GM19372 (cell line): Measurements from ENCODE around the gene SNW1.
"Not testable (repeated sequence)": the region's sequence is repeated elsewhere in the genome, so short reads cannot be mapped to it uniquely, and the experiment has no call there.

Experiments used
- ATAC-seq: cut with Tn5 transposase; IDR thresholded peaks from one replicate; pipeline ENCODE4 v1.9.1; 2021; ENCODE audit warnings: mild to moderate bottlenecking, low read depth, moderate library complexity; ENCODE audit not compliant: unreplicated experiment

SNW1 gene

DNA sequence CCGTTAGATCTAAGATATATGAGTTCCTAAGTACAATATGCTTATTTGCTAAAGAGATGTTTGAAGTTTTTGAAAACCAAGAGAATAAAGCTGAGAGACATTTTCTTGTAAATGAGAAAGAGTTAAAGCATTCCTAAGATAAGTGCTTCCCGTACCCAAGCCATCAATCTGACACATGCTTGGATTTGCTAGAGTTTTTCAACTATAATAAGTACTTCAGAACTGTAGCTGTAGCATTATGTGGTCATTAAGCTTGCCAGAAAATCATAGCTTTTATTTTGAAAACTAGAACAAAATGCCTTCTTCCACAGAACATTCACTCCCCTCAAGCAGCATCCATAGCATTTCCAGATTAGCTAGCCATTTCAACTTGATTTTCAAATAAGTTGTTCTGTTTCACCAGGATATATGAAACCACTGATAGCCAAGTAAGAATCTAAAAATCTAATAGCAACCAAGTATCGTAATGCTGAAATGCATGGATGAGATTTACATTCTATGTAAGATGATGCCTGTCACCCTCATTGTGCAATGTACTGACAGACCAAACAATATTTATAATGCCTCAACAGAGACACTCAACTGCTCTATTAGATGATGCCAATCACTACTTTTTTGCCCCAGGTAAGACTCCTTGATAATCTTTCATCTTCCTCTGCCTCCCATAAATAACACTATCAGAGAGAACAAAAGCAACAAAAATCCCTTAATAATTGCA is 8.0 kb downstream of the SNW1 start:
- no peak for ATAC-seq

DNA sequence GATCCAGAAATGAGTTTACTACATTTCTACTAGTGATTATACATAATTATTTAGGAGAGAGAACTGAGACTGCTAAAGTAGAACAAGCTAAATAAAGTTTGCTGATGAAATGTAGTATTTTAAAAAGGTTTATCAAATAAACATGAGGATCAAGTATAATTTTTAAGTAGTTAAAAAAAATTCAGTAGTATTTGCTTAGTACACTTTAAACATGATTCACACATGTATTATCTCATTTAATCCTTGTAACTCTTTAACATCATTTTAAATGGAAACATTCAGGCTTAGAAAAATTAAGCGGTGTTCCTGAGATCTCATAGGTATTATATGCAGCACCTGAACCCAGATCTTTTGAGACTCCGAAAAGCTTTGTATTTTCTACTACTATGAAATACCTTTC is 8.7 kb downstream of the SNW1 start:
- ATAC-seq, result no peak

DNA sequence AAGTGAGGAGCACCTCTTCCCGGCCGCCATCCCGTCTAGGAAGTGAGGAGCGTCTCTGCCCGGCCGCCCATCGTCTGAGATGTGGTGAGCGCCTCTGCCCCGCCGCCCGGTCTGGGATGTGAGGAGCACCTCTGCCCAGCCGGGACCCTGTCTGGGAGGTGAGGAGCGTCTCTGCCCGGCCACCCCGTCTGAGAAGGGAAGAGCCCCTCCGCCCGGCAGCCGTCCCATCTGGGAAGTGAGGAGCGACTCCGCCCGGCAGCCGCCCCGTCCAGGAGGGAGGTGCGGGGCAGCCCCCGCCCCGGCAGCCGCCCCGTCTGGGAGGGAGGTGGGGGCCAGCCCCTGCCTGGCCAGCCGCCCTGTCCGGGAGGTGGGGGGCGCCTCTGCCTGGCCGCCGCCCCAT is 13.5 kb downstream of the SNW1 start:
- not testable (repeated sequence) for ATAC-seq

DNA sequence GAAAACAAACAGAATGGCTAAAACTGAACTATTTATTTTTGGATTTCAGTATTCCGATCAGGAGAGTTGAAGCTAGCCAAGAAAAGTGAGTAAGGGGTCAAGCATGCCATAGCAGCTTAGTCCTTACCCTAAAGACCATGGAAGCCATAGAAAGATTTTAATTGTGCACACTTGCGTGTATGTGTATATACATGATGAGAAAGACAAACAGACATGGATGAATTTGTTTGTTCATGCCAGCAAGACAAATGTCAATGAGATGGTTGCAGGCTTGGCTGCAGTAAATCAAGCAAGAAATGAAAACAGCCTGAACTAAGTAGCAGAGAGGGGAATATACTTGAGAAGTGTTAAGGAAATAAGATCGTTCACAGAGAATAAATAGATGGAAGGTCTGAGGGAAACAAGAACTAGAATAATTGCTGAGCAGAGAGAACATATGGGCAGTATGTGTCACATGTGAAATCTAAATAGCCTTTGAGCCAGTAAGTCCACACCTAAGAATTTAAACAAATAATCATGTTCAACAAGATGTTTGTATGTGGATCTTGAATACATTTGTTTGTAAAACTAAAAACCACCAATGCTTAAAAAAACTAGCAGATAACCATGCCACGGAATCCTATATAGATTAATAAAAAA is 14.8 kb downstream of the SNW1 start:
- ATAC-seq, result no peak

DNA sequence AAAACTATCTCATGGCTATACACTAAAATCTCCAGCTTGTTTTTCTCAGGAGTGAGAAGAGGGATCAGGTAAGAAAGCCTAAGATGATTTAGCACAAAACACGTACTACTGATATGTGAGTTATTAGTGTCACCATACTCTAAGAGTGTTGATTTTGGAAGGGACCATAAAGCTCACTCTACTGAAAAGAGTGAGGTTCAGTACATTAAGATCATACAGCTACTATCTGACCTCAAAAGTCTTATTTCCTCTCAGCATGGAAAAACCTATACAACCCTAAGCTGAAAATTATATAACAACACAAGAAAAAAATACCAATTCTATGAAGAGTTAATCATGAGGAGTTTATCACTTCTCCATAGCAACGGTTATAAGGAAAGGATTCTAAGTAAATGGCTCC is 19.5 kb downstream of the SNW1 start:
- no peak for ATAC-seq

DNA sequence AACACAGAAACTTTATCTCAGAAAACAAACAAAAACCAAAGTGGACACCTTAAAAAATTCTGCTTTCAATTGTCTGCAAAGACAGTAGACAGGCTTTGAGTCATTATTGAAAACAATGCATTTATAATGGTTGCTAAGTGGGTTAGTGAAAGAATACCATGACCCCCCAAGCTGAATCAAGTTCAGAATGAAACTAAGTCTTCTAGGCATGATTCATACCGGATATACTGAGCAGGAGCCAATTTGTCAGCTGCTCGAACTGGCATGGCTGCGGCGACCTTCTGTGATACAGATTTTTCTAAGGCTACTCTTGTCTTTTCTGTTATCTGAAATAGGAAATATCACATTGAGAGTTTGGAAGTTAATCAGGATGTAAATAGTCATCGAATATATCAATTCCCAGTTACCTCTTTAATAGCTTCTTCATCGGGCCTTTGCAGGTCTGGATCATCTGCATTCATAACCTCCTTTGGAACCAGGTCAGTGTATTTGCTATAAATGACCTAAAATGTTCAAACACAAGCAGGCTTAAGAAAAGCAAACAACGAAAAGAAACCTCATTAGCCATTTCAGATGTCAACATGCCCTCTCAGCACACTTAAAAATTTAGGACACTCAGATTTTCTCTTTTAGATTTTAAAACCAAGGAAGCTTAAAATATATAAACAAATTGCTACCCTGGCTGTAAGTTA is 22.3 kb downstream of the SNW1 start:
- ATAC-seq, result no peak

DNA sequence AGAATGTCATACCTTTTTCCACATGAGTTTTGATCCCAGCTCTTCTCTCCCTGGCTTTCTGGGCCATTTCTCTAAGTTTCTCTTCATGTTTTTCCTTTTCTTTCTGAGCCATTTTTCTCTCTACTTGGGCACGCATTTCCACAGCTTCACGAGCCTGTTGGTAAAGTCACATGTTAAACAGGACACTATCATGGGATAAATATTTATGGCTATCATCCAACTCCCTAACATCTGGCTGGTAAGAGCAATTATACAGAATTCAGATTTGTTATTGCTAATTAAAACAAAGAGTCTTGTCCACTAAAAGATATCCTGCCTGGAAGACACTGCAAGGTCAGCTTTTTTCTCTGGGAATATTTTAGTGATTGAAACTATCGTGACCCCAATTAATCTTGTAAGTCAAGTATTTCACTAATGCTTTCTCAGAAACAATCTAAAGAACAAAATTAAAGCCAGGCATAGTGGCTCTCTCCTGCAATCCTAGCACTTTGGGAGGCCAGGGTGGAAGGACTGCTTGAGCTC is 29.9 kb downstream of the SNW1 start:
- ATAC-seq, result no peak

DNA sequence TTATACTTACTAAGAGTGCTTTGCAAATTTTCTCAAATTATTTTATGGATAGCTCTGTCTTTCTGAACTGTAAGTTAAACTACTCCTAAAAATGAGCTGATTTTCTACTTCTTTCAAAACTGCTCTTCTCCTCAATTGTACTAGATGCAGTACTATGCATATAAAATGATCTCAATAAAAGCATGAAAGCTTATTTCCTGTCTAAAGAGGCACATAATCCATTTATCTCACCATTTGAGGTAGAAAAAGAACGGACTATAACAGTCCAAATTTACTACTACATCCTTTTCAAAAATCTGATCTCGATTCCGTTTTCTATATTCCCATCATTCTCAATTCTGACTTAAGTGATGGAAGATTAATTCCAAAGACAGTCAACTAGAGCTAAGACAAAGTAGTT is 38.7 kb downstream of the SNW1 start:
- no peak for ATAC-seq

DNA sequence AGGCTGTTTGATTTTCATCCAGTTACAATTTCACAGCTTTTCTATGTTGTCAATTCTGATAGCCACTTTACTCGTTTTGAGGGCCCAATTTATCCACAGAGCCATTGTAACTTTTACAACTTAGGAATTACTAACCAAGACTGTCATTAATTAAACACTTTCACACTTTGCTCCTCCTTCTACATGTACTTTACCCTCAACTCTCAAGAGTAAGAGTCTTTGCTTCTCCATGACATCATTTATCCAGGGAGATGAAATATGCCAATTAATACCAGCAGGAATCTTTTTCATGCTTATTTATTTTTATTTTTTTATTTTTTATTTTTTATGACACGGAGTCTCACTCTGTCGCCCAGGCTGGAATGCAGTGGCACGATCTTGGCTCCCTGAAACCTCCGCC is 39.5 kb downstream of the SNW1 start:
- no peak for ATAC-seq

DNA sequence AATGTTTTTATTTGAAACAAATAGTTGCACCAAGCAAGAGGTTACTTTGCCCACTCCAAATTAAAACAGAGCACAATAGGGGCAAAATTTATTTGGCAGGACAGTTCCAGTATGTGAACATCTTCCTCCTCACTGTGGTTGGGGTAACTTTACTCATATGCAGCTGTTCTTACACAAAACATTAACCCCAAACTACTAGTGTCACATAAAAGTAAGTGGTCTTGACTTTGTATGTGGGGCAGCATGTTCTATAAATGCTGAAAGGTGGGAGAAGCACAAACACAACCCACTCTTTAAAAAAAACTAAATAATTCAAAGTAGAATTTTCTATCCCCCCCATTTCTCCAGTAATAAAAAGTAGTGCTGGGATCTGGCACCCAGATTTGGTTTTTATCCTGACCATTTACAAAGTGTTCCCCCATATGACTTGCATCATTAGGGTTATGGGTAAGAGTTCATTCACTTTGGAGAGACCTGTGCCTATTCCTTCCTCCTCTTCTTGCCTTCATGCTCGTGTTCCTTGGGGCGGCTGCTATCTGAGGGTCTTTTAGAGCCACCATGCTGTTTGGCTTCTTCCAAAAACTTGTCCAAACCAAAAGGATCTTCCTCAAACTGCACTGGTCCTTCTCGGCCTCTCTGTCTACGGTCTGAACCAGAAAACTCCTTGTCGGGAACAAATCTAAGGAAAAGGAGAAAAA is 43.2 kb downstream of the SNW1 start:
- no peak for ATAC-seq

DNA sequence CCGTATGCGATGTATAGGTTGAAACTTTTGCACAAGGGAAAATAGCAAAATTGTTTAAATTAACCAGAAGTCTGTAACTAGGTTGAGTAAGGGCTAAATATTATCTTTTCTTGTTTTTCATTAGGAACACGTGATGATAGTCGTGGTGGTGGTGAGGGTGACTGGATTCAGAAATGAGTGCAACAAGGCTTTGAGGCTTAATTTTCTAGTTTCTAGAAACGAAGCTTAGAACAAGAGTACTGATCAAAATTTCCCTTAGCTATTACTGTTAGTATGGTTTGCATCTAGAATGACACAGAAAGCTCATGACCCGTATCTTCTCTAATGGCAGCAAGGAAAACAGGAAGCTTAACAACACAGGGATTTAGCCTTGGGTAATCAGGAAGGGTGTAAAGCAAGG is 46.0 kb downstream of the SNW1 start:
- ATAC-seq, result no peak

DNA sequence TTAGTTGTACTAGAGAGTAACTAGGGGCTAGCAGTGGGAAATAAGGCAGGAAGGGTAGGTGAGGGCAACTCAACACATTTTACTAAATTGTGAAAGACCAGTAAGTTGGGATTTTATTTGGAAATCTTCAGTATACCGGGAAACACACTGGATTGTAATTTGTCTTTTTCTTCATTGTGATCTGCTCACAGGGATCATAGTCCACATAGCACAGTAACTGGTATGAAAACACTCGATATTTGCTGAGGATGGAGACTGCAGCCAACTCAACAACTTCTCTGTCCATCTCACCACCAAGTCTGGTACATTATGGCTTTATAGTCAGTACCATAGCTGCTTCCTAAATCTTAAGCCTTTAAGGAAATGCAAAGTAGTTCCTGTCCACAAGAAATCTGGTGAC is 50.6 kb downstream of the SNW1 start:
- ATAC-seq, result no peak

DNA sequence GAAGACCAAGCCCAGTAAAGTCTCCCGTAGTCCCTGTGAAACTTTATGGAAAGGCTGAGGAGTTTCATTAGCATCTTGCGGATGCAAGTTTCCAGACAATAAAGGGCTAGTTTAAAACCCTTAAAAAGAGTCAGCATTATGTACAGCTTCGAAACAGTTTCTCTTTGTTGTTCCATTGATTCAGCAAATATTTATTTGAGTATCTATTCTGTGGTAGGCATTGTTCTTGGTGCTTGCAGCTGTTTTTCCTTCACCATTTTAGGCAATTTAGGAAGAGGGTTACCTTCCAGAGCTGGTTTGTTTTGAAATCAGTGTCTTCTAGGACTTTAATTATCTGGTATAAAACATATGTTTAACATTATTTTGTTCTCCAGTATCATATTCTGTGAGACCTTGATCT is 51.5 kb downstream of the SNW1 start:
- ATAC-seq, result no peak

DNA sequence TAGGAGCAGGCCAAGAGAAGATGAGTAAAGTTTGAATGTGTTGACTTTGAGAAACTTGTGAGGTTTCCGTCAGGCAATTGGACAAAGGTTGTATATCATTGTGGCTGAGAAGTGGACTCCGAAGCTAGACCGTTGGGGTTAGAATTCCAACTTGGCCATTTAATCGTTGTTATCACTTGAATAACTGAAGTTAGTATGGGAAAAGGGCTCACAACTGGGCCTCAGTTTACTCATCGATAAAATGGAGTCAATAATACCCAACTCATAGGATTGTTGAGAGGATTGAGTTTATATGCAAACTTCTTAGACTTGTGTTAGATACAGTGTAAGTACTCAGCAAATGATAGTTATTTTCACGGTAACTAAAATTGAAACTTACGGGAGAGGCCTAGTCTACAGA is 52.2 kb downstream of the SNW1 start:
- no peak for ATAC-seq

DNA sequence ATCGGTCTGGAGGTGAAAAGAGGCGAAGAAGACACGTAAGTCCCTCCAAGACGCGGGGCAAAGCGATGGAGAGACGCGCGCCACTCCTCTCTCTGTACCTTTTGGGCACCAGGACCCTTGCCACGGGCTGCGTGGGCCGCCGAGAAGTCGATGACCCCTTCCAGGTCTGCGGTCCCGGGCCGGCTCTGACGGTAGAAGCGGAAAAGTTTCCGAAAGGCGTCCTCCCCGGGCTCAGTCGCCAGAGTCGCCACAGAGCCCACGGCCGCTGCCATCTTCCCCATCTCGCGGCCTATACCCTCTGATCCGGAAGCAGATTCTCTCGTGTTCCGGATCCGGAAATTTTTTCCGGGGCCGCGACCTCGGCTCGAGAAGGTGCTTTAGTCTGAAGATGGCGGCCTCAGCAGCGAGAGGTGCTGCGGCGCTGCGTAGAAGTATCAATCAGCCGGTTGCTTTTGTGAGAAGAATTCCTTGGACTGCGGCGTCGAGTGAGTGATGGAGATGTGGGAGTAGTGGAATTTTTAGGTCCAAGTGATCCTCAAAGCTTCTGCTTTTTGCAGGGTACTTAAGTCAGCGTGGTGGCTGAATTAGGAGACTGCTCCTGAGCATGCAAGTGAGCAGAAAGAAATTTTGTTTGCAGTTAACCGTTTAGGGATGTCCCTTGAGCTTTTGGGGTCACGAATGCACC is 53.1 kb downstream of the SNW1 start, which contains the start of the genes ALKBH1 and SLIRP:
Gene ALKBH1, minus strand, starts transcription at position 300 of the 685 bp plus-strand sequence. Its CDS starts 19 bp downstream, at position 281.
Gene SLIRP, plus strand, starts transcription at position 380 of the 685 bp plus-strand sequence. Its CDS starts 9 bp downstream, at position 389.
- peak; percentile 98 for ATAC-seq

DNA sequence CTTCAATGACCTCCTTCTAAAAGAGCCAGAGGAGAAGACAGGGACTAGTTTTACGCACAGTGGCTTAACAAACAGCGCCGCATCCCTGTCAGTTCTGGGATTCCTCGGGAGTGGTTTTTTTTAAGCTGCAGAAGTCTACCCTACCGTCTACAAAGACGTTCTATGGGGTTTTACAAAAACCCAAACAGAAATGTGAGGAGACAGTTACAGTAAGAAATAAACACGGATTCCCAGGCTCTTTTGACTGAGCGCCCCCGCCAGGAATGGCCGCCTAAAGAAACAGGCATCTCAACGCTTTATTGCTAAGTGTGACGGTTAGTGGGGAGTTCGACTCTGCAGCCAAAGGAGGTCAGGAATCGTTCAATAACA is 53.6 kb downstream of the SNW1 start:
- peak; percentile 10 for ATAC-seq

DNA sequence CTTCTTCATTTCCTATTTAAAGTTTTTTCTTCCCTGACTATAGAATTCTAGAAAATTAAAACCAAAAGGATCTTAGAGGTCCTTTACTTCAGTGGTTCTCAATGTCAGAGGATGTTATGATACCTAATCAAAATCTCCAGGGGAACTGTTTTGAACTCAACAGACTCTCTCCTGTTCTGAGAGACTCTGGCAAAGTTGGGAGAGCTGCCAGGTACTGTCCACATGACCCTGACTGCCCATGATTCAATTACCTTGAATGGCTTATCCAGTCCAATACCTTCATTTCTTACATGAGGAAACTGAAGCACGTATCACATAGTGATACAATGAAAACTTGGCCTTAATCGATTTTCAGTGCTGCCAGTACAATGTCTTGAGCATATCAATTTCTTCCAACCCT is 69.7 kb downstream of the SNW1 start:
- ATAC-seq, result no peak

DNA sequence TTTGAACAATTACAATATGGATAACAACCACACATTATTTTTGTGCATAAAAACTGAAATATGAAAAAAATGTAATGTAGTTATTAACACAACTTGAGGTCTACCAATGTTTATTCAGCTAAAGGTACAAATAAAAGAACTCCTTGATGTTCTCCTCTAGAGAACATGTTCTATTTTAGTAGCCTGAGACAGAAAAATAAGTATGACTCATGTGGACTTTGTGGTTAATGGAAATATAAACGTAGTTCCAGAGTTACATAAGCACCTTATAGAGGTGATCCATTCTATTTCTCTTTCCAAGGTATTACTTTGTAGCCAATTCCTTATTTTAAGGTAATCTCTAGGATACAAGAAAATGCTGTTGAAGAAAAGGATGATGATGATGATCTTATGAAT is 78.8 kb downstream of the SNW1 start:
- no peak for ATAC-seq

DNA sequence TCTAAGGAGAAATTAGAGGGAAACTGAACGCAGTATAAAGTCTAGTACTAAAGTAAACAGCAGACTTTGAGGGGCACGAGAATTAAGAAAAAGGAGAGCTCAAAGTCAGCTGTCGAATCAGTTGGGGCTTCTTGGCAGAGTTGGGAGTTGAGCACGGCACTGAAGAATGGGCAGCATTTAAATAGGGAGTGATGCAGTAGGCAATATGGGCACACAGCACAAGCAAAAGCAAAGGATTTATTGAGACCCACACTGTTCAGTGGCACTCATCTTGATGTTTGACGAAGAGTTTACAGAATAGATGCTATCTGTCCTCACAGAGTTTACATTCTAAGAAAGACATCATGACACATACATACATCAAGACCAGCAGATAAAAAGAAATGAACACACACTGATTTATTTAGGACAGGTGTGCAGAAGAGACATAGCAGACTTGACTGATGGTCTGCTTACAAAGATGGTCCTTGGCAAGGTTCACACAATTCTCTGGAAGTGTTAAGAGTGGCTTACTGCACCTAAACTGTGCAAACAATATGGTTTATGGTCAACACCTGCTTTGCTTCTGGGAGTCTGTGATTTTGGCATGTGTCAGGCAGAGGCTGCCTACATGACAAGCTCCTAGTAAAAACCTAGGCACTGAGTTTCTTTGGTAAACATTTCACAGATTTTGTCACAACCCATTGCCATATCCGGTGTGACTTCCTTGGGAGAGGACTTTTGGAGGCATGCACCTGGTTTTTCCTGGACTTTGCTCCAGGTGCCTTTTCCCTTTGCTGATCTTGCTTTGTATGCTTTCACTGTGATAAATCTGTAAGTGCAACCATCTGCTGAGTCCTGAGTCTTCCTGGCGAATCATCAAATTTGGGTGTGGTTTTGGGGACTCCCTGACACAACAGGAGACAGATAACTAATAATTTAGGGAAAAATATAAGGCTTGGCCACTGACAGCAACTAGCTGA is 79.5 kb downstream of the SNW1 start:
- no peak for ATAC-seq
